Neural cell (in vitro differentiated cells): Measurements from ENCODE around the gene RBFOX2. TPM values are rescaled to one million over a fixed set of nuclear protein-coding genes. Genes with fewer than 3 reads are reported as not detected.

Experiments used
- H2AFZ ChIP-seq: fragments of 200-600, 300-800 bp; sonication (generic), shearing (Covaris generic); 2 replicates; pipeline ENCODE4 v1.6.0; 2014; ENCODE audit warnings: low read depth, mild to moderate bottlenecking, antibody characterized with exemption, low read length, moderate library complexity
- H3F3A ChIP-seq: fragments of 200-600 bp; shearing (Covaris generic); 2 replicates; pipeline ENCODE4 v1.6.1; 2016; ENCODE audit warnings: mild to moderate bottlenecking, moderate library complexity, mixed read lengths, antibody characterized with exemption, low read length; ENCODE audit not compliant: insufficient read depth, poor library complexity, severe bottlenecking
- H3K27ac ChIP-seq: fragments of 200-600, 300-800 bp; sonication (generic), shearing (Covaris generic); 2 replicates; pipeline ENCODE4 v1.5.1; 2014; ENCODE audit warnings: mild to moderate bottlenecking, low read length, moderate library complexity
- H3K27me3 ChIP-seq: fragments of 300-800, 200-600 bp; sonication (generic), shearing (Covaris generic); 2 replicates; pipeline ENCODE4 v1.6.0; 2014; ENCODE audit warnings: mild to moderate bottlenecking, low read depth, low read length, moderate library complexity; ENCODE audit not compliant: insufficient read depth
- H3K36me3 ChIP-seq: fragments of 300-800, 200-600 bp; sonication (generic), shearing (Covaris generic); 2 replicates; pipeline ENCODE4 v1.5.1; 2014; ENCODE audit warnings: mild to moderate bottlenecking, antibody characterized with exemption, low read length, moderate library complexity; ENCODE audit not compliant: insufficient read depth
- H3K4me2 ChIP-seq: fragments of 300-800, 200-600 bp; sonication (generic), shearing (Covaris generic); 2 replicates; pipeline ENCODE4 v1.6.0; 2014; ENCODE audit warnings: mild to moderate bottlenecking, low read length
- H3K4me3 ChIP-seq: fragments of 300-800, 200-600 bp; sonication (generic), shearing (Covaris generic); 2 replicates; pipeline ENCODE4 v1.5.1; 2014; ENCODE audit warnings: mild to moderate bottlenecking, low read length, moderate library complexity
- H3K79me2 ChIP-seq: fragments of 200-600 bp; shearing (Covaris generic); replicated peaks from 2 replicates; pipeline ENCODE4 v1.6.0; 2014; ENCODE audit warnings: mild to moderate bottlenecking, low read length, moderate library complexity; ENCODE audit not compliant: insufficient read depth
- H3K9ac ChIP-seq: fragments of 300-800, 200-600 bp; sonication (generic), shearing (Covaris generic); 2 replicates; pipeline ENCODE4 v1.6.1; 2016; ENCODE audit warnings: mild to moderate bottlenecking, low read length, mixed read lengths
- H3K9me2 ChIP-seq: fragments of 200-600 bp; shearing (Covaris generic); 2 replicates; pipeline ENCODE4 v1.6.1; 2016; ENCODE audit warnings: mild to moderate bottlenecking, low read length, mixed read lengths; ENCODE audit not compliant: insufficient read depth
- H3K9me3 ChIP-seq: fragments of 200-600, 300-800 bp; sonication (generic), shearing (Covaris generic); 2 replicates; pipeline ENCODE4 v1.6.1; 2016; ENCODE audit warnings: mild to moderate bottlenecking, mixed run types, low read length, moderate library complexity, mixed read lengths
- H4K20me1 ChIP-seq: fragments of 200-600 bp; shearing (Covaris generic); 2 replicates; pipeline ENCODE4 v1.6.1; 2016; ENCODE audit warnings: mild to moderate bottlenecking, mixed run types; ENCODE audit not compliant: insufficient read depth
- CTCF ChIP-seq: fragments of 450-650 bp; IDR thresholded peaks from 2 replicates; pipeline ENCODE4 v1.5.1; 2014; ENCODE audit warnings: antibody characterized with exemption, mild to moderate bottlenecking, moderate library complexity; ENCODE audit not compliant: poor library complexity, severe bottlenecking
- EP300 ChIP-seq: fragments of 450-650 bp; conservative IDR thresholded peaks from 2 replicates; pipeline ENCODE4 v1.6.1; 2014; ENCODE audit warnings: antibody characterized with exemption, mild to moderate bottlenecking, moderate library complexity; ENCODE audit not compliant: poor library complexity, severe bottlenecking
- EZH2 ChIP-seq: fragments of 200-600, 300-800 bp; shearing (Covaris generic), sonication (generic); IDR thresholded peaks from 2 replicates; pipeline ENCODE4 v1.6.1; 2014; ENCODE audit warnings: antibody characterized with exemption, low read length, borderline replicate concordance, mild to moderate bottlenecking; ENCODE audit not compliant: insufficient read depth, poor library complexity, severe bottlenecking
- MXI1 ChIP-seq: fragments of 450-650 bp; conservative IDR thresholded peaks from 2 replicates; pipeline ENCODE4 v1.6.1; 2014; ENCODE audit warnings: antibody characterized with exemption, mild to moderate bottlenecking; ENCODE audit not compliant: poor library complexity, severe bottlenecking
- POLR2AphosphoS5 ChIP-seq: IDR thresholded peaks from 2 replicates; pipeline ENCODE4 v1.6.1; 2012
- RAD21 ChIP-seq: fragments of 450-650 bp; conservative IDR thresholded peaks from 2 replicates; pipeline ENCODE4 v1.6.1; 2014; ENCODE audit warnings: antibody characterized with exemption, mild to moderate bottlenecking, moderate library complexity
- REST ChIP-seq: IDR thresholded peaks from 2 replicates; pipeline ENCODE4 v1.6.1; 2012; ENCODE audit warnings: borderline replicate concordance
- SMC3 ChIP-seq: fragments of 450-650 bp; conservative IDR thresholded peaks from 2 replicates; pipeline ENCODE4 v1.6.1; 2014; ENCODE audit warnings: antibody characterized with exemption, mild to moderate bottlenecking, moderate library complexity; ENCODE audit not compliant: poor library complexity
- TAF1 ChIP-seq: IDR thresholded peaks from 2 replicates; pipeline ENCODE4 v1.6.1; 2012; ENCODE audit warnings: low read depth
- polyA plus RNA-seq: library from polyadenylated mRNA; depleted of rRNA; stranded (reverse); fragments of >200 nt; gene quantifications from 2 replicates; pipeline ENCODE4 v1.2.3, GENCODE V29; 2014

The RBFOX2 gene
- polyA plus RNA-seq, 1 donor from 2014 or later, result 529 TPM

- Histone ChIP-seq H3K4me2 (no peak overlapping the region), H3K27ac (no peak overlapping the region), H3F3A (no peaks in the 10 kb centered on the region), H3K4me3 (no peak overlapping the region), H3K9me3 (no peaks in the 10 kb centered on the region), H4K20me1 (no peaks in the 10 kb centered on the region), H3K9me2 (no peaks in the 10 kb centered on the region), H2AFZ (no peak overlapping the region), H3K9ac (no peak overlapping the region), H3K36me3 (no peaks in the 10 kb centered on the region), H3K27me3 (no peaks in the 10 kb centered on the region), H3K79me2 (peaks cover 26% of the 10 kb centered on the region)
- TF ChIP-seq MXI1, result no peak
- TF ChIP-seq TAF1, result no peak
- no peak for TF ChIP-seq EP300
- TF ChIP-seq POLR2AphosphoS5, result no peak
- no peak for TF ChIP-seq RAD21
- no peak for TF ChIP-seq REST
- no peak for TF ChIP-seq SMC3
- no peak for TF ChIP-seq CTCF
- TF ChIP-seq EZH2, result no peak
These were observed 132.4 kb downstream of the RBFOX2 start for GRCh38 chr22:35896111-35896705.

- H3K27me3 ChIP-seq, result no peaks in the 10 kb centered on the region
- H2AFZ ChIP-seq, result no peak overlapping the region
- no peaks in the 10 kb centered on the region for H3K9me3 ChIP-seq
- no peaks in the 10 kb centered on the region for H3K36me3 ChIP-seq
- H3K4me2 ChIP-seq, result no peak overlapping the region
- no peak for TF ChIP-seq TAF1
- TF ChIP-seq POLR2AphosphoS5, result no peak
- no peak for TF ChIP-seq EZH2
- no peak for TF ChIP-seq CTCF
- peaks cover 35% of the 10 kb centered on the region for H3K79me2 ChIP-seq
- H3K9me2 ChIP-seq, result no peaks in the 10 kb centered on the region
- H3K9ac ChIP-seq, result no peak overlapping the region
- H3F3A ChIP-seq, result no peaks in the 10 kb centered on the region
- H3K4me3 ChIP-seq, result no peak overlapping the region
- H4K20me1 ChIP-seq, result no peaks in the 10 kb centered on the region
- no peak overlapping the region for H3K27ac ChIP-seq
These were observed 133.5 kb downstream of the RBFOX2 start for GRCh38 chr22:35894937-35895708.
